NCI-H2081 treated with DMSO at 0.1 percent for 48 hours (cell line): ENCODE measurements around the gene PTGIS.

Experiments
- DNase-seq: peaks from one replicate; lab custom pipeline; 2025; lab: John Stamatoyannopoulos, UW

The PTGIS gene

DNA sequence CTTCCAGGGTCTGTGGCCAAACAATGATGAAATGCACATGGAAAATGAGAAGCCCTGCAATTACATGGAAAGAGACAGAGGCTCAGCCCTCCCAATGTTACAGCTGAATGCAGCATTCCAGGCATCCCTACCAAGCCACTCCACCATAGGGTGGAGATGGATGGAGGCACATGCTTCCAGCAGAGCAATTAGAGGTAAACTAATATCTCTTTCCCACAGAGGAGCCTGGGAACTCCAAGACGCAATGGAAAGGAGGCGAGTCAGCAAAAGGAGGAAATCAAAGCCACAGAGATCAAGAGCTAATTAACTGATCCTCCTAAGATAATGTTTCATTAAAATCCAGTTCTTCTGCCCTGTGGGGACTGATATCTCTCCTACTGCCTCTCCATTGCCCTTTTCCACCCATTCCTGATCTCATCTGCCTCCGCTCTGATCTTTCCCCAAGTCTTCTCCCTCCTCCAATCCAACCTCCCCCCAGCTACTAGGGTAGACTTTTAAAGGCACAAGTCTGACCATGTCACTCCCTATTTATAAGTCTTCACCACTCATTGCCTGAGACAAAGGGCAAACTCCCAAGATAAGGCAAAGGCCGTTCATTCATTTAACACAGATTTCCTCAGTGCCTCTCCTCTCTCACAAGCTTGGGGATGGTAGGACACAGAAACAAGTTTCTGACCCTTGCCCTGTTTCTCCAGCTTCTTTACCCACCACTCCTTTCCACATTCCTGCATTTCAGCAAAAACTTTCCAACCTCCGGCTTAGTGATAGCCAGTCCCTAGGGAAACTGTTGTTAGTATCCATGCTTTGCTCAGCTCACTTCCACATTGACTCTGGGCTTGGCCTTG, 71.2 kb downstream of the PTGIS start:
- no peak for DNase-seq

- no peak for DNase-seq
Measured at GRCh38 chr20:49496043-49496442, 71.9 kb downstream of the PTGIS start.

DNA sequence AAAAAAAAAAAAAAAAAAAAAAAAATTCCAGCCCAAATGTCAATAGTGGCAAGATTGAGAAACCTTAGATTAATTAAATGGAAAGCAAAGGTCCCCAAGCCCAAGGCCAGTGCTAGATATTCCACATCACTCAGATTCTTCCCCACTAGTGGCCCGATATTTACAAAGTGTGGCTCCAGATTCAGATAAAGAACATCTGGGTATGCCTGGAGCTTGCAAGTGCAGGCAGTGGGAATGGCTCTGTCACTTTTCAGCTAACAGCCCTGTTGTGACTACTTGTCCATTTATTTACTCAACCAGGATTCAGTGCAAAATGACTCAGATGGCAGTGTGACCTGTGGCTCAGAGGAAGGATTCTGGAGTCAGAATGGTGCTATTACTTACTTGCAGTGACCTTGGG, 77.2 kb downstream of the PTGIS start:
- no peak for DNase-seq

DNA sequence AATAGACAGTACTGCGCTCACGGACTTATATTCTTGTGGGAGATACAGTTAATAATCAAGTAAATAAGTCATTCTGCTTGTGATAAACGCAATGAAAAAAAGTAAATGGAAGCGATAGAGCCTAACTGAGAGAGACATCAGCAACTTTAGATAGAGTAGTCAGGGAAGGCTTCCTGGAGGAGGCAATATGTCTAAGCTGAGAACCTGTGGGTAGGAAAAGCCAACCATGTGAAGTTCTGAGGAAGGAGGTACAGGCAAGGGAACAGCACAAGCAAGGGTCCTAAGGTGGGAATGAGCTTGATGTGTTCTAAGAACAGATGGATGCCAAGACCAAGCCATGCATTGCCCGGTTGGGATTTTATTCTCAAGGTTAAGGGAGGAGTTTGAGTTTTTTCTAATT, 78.2 kb downstream of the PTGIS start:
- no peak for DNase-seq

- DNase-seq, result no peak
Measured at GRCh38 chr20:49486064-49486463, 81.9 kb downstream of the PTGIS start.

- no peak for DNase-seq
Measured at GRCh38 chr20:49485563-49485962, 82.4 kb downstream of the PTGIS start.

- DNase-seq, result no peak
Measured at GRCh38 chr20:49484180-49485140, 83.5 kb downstream of the PTGIS start.

DNA sequence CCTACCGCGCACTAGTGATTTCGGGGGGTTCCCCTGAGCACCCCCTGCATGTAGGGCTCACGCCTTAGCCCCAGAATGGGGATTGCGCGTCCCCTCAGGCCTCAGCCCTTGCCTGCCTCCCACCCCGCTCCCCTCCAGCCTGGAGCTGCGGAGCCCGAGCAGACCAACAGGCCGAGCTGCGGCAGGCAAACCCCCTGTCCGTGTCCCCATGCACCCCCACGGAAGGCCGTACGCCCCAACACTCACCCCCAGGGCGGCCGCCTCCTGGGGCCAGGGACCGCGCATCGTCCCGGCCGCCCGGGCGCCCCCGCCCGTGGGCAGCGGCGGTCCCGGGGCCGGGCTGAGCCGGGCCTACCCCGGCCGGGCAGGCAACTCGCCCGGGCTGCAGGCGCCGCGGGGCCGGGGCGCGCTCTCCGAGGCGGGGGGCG, 84.2 kb downstream of the PTGIS start:
- no peak for DNase-seq

- DNase-seq, result no peak
Measured at GRCh38 chr20:49483018-49483695, 84.8 kb downstream of the PTGIS start.

DNA sequence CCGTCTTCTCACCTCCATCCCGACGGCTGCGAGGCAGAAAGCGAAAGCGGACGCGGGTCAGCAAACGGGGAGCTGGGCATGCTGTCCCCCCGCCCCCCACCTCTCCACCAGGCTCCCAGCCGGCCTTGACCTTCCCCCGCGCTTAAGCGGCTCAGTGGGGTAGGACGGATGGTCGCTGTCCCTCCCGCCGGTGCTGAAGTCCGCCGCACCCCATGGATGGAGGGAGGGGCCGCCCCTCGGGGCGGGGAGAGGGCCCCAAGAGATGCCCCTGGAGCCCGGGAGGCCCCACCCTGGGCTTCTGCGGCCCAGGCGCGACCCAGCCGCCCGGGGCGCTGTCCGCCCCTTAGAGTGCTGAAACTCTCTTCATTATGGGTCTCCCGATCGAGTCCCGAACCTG, 85.3 kb downstream of the PTGIS start, which contains the start of gene KCNB1:
Gene KCNB1, minus strand, starts transcription at position 48 of the 397 bp plus-strand sequence. CDS start 188 bp downstream, outside the sequence.
- no peak for DNase-seq

DNA sequence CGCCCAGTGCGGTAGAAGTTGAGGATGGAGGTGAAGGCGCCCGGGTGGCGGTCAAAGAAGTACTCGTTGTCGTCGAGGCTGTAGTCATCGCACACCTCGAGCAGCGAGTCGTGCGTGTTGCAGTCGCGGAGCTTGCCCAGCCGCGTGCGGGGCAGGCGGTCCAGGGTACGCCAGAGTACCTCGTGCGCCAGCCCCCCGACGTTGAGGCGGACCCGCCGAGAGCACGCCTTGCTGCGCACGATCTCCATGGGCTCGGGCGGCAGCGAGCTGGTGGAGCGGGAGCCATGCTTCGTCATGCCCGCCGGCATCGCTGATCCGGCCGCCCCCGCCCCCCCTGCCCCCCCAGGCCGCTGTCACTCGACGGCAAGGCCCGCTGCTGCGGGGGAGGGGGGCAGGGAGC, 85.8 kb downstream of the PTGIS start:
- DNase-seq, result no peak

- no peak for DNase-seq
Measured at GRCh38 chr20:49481116-49481515, 86.8 kb downstream of the PTGIS start.

GRCh38 chr20:49480236-49480635, 87.7 kb downstream of the PTGIS start:
- DNase-seq, result no peak

DNA sequence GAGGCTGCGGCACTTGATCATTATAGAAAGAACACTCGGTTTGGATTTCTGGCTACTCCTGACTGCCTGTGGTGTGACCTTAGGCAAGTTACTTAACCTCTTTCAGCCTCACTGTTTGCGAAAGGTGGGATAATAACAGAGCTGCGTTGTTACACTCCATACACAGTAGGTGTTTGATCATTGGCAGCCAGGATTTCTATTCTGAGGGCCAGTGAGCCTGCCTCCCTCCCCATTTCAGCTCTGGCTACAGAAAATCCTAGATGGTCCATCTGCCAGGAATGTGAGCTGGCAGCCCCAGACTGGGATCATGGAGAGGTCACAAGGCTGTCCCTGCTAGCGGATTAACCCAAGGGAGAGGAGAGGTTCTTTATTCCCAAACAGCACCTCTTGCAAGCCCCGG, 88.2 kb downstream of the PTGIS start:
- DNase-seq, result no peak

- no peak for DNase-seq
Measured at GRCh38 chr20:49478754-49479689, 88.9 kb downstream of the PTGIS start.

- DNase-seq, result no peak
Measured at GRCh38 chr20:49478266-49478665, 89.7 kb downstream of the PTGIS start.

DNA sequence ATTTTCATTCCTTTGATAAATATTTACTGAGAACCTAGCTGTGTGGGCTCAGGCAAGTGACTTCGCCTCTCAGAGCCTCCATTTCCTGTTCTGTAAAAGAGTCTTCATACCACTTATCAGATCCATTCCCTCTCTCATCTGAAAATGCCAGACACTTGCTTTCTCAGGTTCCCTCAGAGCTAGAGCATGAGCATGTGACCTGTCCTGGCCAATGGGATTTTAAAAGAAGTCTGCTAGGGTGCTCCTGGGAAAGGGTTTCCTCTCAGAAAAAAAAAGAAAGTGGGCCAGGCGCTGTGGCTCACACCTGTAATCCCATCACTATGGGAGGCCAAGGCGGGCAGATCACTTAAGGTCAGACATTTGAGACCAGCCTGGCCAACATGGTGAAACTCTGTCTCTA, 90.7 kb downstream of the PTGIS start:
- DNase-seq, result no peak

GRCh38 chr20:49476016-49476355, 92.0 kb downstream of the PTGIS start:
- no peak for DNase-seq

DNA sequence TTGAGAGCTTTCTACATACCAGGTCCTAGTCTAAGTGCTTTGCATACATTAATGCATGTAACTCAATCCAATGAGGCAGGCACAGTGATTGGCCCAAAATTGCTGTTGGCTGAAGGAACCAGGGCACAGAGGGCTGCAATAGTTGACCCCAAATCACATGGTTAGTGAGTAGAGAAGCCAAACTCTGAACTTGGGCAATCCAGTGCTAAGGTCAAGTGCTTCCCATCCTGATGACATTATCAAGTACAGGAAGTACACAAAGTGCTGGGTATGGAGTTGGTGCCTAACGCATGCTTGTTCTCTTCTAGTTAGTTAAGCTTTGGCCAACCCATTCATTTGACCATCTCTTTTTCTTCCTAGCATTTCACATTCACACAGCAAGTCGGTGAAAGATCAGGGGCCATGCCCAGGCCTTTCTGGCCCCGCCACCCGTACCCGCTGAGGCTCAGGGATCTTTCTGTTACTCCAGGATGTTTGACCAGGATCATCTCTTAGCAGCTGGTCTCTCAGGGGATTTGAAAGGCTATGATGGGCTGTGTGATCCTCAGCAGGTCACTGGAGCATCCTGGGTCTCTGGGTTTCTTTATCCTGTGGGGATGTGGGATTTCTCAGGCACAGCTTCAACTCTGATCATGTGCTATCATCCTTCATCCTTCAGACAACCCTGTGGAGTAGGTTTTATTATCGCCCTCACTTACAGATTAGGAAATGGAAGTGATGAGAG, 92.5 kb downstream of the PTGIS start:
- DNase-seq, result no peak

DNA sequence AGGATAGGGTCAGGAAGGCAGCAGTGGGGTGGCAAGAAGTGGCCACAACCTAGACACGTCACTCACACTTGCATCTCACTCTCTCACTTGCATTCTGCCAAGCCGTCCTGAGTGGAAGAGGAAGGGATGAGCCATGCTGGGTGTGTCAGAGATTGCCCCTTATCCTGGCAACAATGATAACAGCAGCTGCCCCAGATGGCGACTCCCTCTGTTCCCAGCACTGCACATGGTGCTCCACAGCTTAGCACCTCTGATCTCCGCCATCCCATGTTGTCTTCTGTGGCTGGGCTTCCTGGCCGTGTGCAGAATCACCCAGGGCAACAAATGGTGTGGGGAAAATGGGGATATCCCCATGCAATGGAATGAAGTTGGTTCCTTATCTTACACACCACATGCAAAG, 96.5 kb downstream of the PTGIS start:
- no peak for DNase-seq

DNA sequence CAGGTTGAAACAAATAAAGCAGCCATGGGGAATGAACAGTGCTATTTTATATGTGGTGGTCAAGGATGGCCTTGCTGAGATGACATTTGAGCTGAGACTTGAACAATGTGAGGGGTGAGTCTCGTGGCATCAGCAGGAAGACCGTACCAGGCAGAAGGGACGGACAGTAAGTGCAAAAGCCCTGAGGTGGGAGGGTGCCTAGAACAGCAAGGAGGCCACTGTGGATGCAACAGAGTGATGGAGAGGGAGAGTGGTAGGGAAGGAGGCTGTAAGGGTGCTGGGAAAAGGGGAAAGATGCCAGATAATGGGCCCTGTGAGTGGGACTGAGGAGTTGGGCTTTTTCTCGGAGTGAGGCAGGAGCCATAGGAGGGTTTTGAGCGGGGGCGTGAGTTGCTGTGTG, 97.0 kb downstream of the PTGIS start:
- no peak for DNase-seq
